ENCODE measurements around the gene TNRC18. TPM values are rescaled to one million over a fixed set of nuclear protein-coding genes. Genes with fewer than 3 reads are reported as not detected.
"Not testable (repeated sequence)": the region's sequence is repeated elsewhere in the genome, so short reads cannot be mapped to it uniquely, and the experiment has no call there.

TNRC18 gene
- total and polyA plus RNA-seq, 2 donors (not counting 1 experiment from before 2014, with no cell fraction given) = 17.8 to 75.0 TPM

GRCh38 chr7:5312276-5313070, 111.2 kb downstream of the TNRC18 start:
- H3K27ac ChIP-seq (ENCODE audit: low read length in 2 of 2); POLR2A ChIA-PET; H3K4me3 ChIP-seq (ENCODE audit: control extremely low read depth in 1 of 5, extremely low read depth in 1 of 5, insufficient read depth in 1 of 5, low read depth in 2 of 5, low read length in 4 of 5); H3K4me2 ChIP-seq (replicated peaks; ENCODE audit: low read depth, low read length, poor library complexity, severe bottlenecking); H3K9ac ChIP-seq (ENCODE audit: low read length); H3K27me3 Mint-ChIP-seq; H3K79me2 ChIP-seq (ENCODE audit: control insufficient read depth, insufficient read depth, low read length); H3K27ac Mint-ChIP-seq; DNase-seq; H3K9me3 Mint-ChIP-seq (ENCODE audit: insufficient read depth); H4K20me1 ChIP-seq (ENCODE audit: control insufficient read depth, insufficient read depth, low read length, poor library complexity, severe bottlenecking); CTCF ChIA-PET; H3K4me1 Mint-ChIP-seq; intact Hi-C loops (cut with micrococcal nuclease); H2AFZ ChIP-seq (ENCODE audit: insufficient read depth, low read depth, low read length, poor library complexity, severe bottlenecking); H3K4me3 Mint-ChIP-seq; H3K4me1 ChIP-seq (ENCODE audit: control insufficient read depth in 2 of 2, insufficient read depth in 2 of 2, low read length in 2 of 2); ATAC-seq (ENCODE audit: low read depth); H3K9me3 ChIP-seq (ENCODE audit: control extremely low read depth in 1 of 3, control insufficient read depth in 2 of 3, insufficient read depth in 1 of 3, low read length in 2 of 3); H3K27me3 ChIP-seq (replicated peaks in 1 of 4; ENCODE audit: control extremely low read depth in 1 of 4, control insufficient read depth in 3 of 4, insufficient read depth in 4 of 4, low read length in 3 of 4): not testable (repeated sequence)
- 98% methylated on average over 20 of the region's 46 CpGs for WGBS (ENCODE audit: insufficient coverage)
- H3K36me3 ChIP-seq (replicated peaks in 1 of 2; ENCODE audit: control extremely low read depth in 1 of 2, control insufficient read depth in 1 of 2, extremely low read depth in 1 of 2, insufficient read depth in 2 of 2, low read length in 1 of 2) = peaks cover 3 to 15% of the 10 kb centered on the region in 2 experiments

GRCh38 chr7:5310822-5311405, 112.7 kb downstream of the TNRC18 start:
- H3K27me3 ChIP-seq (replicated peaks in 1 of 4; ENCODE audit: control extremely low read depth in 1 of 4, control insufficient read depth in 3 of 4, insufficient read depth in 4 of 4, low read length in 3 of 4) = no peaks in the 10 kb centered on the region
- H3K4me1 ChIP-seq (ENCODE audit: control insufficient read depth in 2 of 2, insufficient read depth in 2 of 2, low read length in 2 of 2) = no peaks in the 10 kb centered on the region
- no peaks in the 10 kb centered on the region for H3K79me2 ChIP-seq (ENCODE audit: control insufficient read depth, insufficient read depth, low read length)
- ATAC-seq (ENCODE audit: low read depth) = no peak
- no peaks in the 10 kb centered on the region for H3K9me3 ChIP-seq (ENCODE audit: control extremely low read depth in 1 of 3, control insufficient read depth in 2 of 3, insufficient read depth in 1 of 3, low read length in 2 of 3)
- intact Hi-C loops (cut with micrococcal nuclease) = no loop called here
- POLR2A ChIA-PET = no interaction called here
- Mint-ChIP-seq H3K27ac (no peak overlapping the region), H3K4me3 (no peak overlapping the region), H3K9me3 (ENCODE audit: insufficient read depth) (no peaks in the 10 kb centered on the region), H3K27me3 (no peaks in the 10 kb centered on the region), H3K4me1 (no peaks in the 10 kb centered on the region)
- TF ChIP-seq CTCF (IDR thresholded peaks at IDR 0.05) (no peak), EZH2 (IDR thresholded peaks at IDR 0.05; ENCODE audit: borderline replicate concordance, insufficient read depth, low read depth, low read length, poor library complexity, severe bottlenecking) (no peak)
- peaks cover 3 to 15% of the 10 kb centered on the region in 2 experiments for H3K36me3 ChIP-seq (replicated peaks in 1 of 2; ENCODE audit: control extremely low read depth in 1 of 2, control insufficient read depth in 1 of 2, extremely low read depth in 1 of 2, insufficient read depth in 2 of 2, low read length in 1 of 2)
- WGBS (ENCODE audit: insufficient coverage) = over 99% methylated on average over 14 of the region's 16 CpGs
- no peaks in the 10 kb centered on the region for H4K20me1 ChIP-seq (ENCODE audit: control insufficient read depth, insufficient read depth, low read length, poor library complexity, severe bottlenecking)
- DNase-seq = no peak
- CTCF ChIA-PET = no interaction called here
- H2AFZ ChIP-seq (ENCODE audit: insufficient read depth, low read depth, low read length, poor library complexity, severe bottlenecking) = no peak overlapping the region
- no peak overlapping the region for H3K27ac ChIP-seq (ENCODE audit: low read length in 2 of 2)
- no peak overlapping the region for H3K9ac ChIP-seq (ENCODE audit: low read length)
- no peak overlapping the region for H3K4me2 ChIP-seq (replicated peaks; ENCODE audit: low read depth, low read length, poor library complexity, severe bottlenecking)
- no peak overlapping the region for H3K4me3 ChIP-seq (ENCODE audit: control extremely low read depth in 1 of 5, extremely low read depth in 1 of 5, insufficient read depth in 1 of 5, low read depth in 2 of 5, low read length in 4 of 5)

Data from B cell (primary cell).